Activated CD4-positive, alpha-beta T cell treated with anti-CD3 and anti-CD28 coated beads for 36 hours (primary cell): ENCODE measurements around the gene APBB1IP. TPM values are rescaled to one million over a fixed set of nuclear protein-coding genes. Genes with fewer than 3 reads are reported as not detected.
A peak's percentile ranks its signal among the peaks of the same experiment; 100 is the strongest.
"Not testable (repeated sequence)": the region's sequence is repeated elsewhere in the genome, so short reads cannot be mapped to it uniquely, and the experiment has no call there.

Experiments used
- ATAC-seq: fragments of 200-7000 bp; cut with Tn5 transposase; one replicate; pipeline ENCODE4 v1.10.0; 2021; ENCODE audit warnings: mild to moderate bottlenecking, moderate library complexity
- CTCF ChIA-PET: fragments of 350-600 bp; sonication (Branson Sonifier 250); formaldehyde crosslinking; loops from one replicate; lab custom pipeline; 2021; ENCODE audit warnings: antibody characterized with exemption; lab: Charles Lee
- POLR2A ChIA-PET: fragments of 350-600 bp; sonication (Branson Sonifier 250); formaldehyde crosslinking; loops from one replicate; lab custom pipeline; 2021; ENCODE audit warnings: antibody characterized with exemption, inconsistent platforms; lab: Charles Lee
- DNase-seq: peaks from one replicate; pipeline ENCODE4 v3.0.0-alpha.2; 2020
- H3K27ac Mint-ChIP-seq: one replicate; pipeline ENCODE4 v1.8.0; 2021; ENCODE audit warnings: mixed read lengths
- H3K27me3 Mint-ChIP-seq: one replicate; pipeline ENCODE4 v1.8.0; 2021; ENCODE audit warnings: mixed read lengths
- H3K36me3 Mint-ChIP-seq: one replicate; pipeline ENCODE4 v1.8.0; 2021; ENCODE audit warnings: low read depth, mixed read lengths
- H3K4me1 Mint-ChIP-seq: one replicate; pipeline ENCODE4 v1.8.0; 2021; ENCODE audit warnings: mixed read lengths
- H3K4me3 Mint-ChIP-seq: one replicate; pipeline ENCODE4 v1.8.0; 2021; ENCODE audit warnings: mild to moderate bottlenecking, moderate library complexity, mixed read lengths
- H3K9me3 Mint-ChIP-seq: one replicate; pipeline ENCODE4 v1.8.0; 2021; ENCODE audit warnings: low read depth, mixed read lengths
- intact Hi-C, 2 experiments: fragments of 100-400 bp; cut with DNase I in 1 of 2; cut with micrococcal nuclease in 1 of 2; formaldehyde crosslinking; loops; one replicate each; pipeline versions ENCODE4 v1.14.2 to v1.15.1; 2022 to 2024; cut with DNase I, micrococcal nuclease
- total RNA-seq, 2 experiments: library from RNA; stranded (reverse); gene quantifications; one replicate each; pipeline ENCODE4 v1.2.3, GENCODE V29; 2021

The APBB1IP gene
- total RNA-seq, 2 experiments from 2014 or later, result 53.3 to 66.4 TPM

DNA sequence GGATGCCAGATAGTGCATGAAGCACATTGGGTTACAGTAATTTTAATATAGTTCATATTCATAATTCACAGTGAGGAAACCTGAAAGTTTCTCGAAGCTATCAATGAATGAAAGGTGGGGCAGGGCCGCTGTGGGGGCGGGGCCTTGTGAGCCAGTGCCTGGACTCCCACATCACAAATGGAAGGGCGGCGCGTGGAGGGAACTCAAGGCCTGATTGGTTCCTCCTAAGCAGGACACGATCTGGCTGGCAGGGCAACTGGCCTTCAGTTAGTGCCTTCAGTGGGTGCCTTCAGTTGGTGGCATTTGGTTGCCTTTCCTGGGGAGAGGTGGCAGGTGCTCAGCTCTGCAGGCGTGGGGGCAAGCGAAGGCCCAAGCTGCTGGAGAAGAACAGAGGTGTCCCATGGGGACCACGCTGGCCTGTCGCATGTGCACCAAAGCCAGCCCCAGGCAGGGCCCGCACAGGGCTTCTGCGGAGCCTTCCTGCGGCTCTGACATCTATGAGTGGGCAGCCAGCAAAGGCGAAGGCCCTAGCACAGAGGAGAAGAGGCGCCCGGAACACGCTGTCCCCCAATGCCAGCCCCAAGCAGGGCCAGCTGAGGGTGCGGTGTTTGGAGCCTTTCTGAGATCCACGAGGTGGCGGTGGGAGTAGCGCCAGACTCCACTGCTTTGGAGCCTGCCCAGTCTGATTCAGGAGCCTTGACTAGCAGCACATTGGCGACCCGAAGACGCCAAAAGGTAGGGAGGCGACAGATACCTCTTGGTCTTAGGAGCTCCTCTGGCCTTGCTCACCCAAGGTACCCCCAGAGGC lies 141.3 kb downstream of the APBB1IP start:
- no peaks in the 10 kb centered on the region for H3K27me3 Mint-ChIP-seq
- no peak overlapping the region for H3K4me3 Mint-ChIP-seq
- no peak for ATAC-seq
- H3K9me3 Mint-ChIP-seq, result peaks cover 9% of the 10 kb centered on the region
- H3K4me1 Mint-ChIP-seq, result no peaks in the 10 kb centered on the region
- peaks cover 11% of the 10 kb centered on the region for H3K36me3 Mint-ChIP-seq
- POLR2A ChIA-PET, result no interaction called here
- H3K27ac Mint-ChIP-seq, result no peak overlapping the region
- intact Hi-C loops, result no loop called here
- no peak for DNase-seq
- CTCF ChIA-PET, result no interaction called here

DNA sequence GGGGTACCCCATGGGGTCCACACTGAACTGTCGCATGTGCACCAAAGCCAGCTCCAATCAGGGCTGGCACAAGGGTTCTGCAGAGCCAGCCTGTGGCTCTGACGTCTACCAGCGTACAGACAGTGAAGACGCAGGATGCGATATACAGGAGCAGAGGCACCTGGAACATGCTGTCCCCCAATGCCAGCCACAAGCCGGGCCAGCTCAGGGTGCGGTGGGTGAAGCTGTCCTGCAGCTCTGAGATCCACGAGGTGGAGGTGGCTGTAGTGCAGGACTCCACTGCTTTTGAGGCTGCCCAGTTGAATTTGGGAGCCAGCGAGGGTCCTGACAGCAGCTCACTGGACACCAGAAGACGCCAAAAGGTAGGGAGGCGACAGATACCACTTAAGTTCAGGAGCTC lies 148.1 kb downstream of the APBB1IP start:
- Mint-ChIP-seq H3K4me3 (no peak overlapping the region), H3K27ac (no peak overlapping the region), H3K36me3 (peaks cover 5% of the 10 kb centered on the region), H3K4me1 (no peaks in the 10 kb centered on the region), H3K27me3 (no peaks in the 10 kb centered on the region), H3K9me3 (no peaks in the 10 kb centered on the region)
- ChIA-PET CTCF (interaction anchor here (0.6 to 1.2 kb wide), 2 partner anchors 11 to 233 kb away, joined by 3 to 4 read pairs; no protein-coding TSS in a partner anchor), POLR2A (no interaction called here)
- intact Hi-C loops, result no loop called here
- no peak for DNase-seq
- no peak for ATAC-seq

DNA sequence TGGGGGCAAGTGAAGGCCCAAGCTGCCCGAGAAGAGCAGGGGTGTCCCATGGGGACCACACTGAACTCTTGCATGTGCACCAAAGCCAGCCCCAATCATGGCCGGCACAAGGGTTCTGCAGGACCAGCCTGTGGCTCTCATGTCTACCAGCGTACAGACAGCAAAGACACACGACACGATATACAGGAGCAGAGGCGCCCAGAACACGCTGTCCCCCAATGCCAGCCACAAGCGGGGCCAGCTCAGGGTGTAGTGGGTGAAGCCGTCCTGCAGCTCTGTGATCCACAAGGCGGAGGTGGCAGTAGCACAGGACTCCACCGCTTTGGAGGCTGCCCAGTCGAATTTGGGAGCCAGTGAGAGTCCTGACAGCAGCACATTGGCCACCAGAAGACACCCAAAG lies 150.5 kb downstream of the APBB1IP start:
- H3K4me3 Mint-ChIP-seq, result no peak overlapping the region
- H3K4me1 Mint-ChIP-seq, result no peaks in the 10 kb centered on the region
- CTCF ChIA-PET, result no interaction called here
- H3K27ac Mint-ChIP-seq, result no peak overlapping the region
- ATAC-seq, result no peak
- POLR2A ChIA-PET, result no interaction called here
- intact Hi-C loops, result no loop called here
- peaks cover 9% of the 10 kb centered on the region for H3K36me3 Mint-ChIP-seq
- DNase-seq, result no peak
- no peaks in the 10 kb centered on the region for H3K9me3 Mint-ChIP-seq
- no peaks in the 10 kb centered on the region for H3K27me3 Mint-ChIP-seq

- H3K27ac Mint-ChIP-seq, intact Hi-C loops: not testable (repeated sequence)
Measured at GRCh38 chr10:26589813-26590212, 151.7 kb downstream of the APBB1IP start.

GRCh38 chr10:26593896-26594295 lies 155.8 kb downstream of the APBB1IP start:
- Mint-ChIP-seq H3K36me3 (peaks cover 9% of the 10 kb centered on the region), H3K27me3 (no peaks in the 10 kb centered on the region), H3K4me1 (peaks cover 5% of the 10 kb centered on the region), H3K9me3 (no peaks in the 10 kb centered on the region), H3K4me3 (no peak overlapping the region), H3K27ac (no peak overlapping the region)
- intact Hi-C loops, result no loop called here
- ChIA-PET CTCF (interaction anchor here (0.6 kb wide), 1 partner anchor 363 kb away, joined by 3 read pairs; no protein-coding TSS in a partner anchor), POLR2A (no interaction called here)
- DNase-seq, result peak; percentile 21
- ATAC-seq, result peak; percentile 12

More at GRCh38 chr10:26589813-26590212, 151.7 kb downstream of the APBB1IP start:
- H3K9me3 Mint-ChIP-seq, H3K27me3 Mint-ChIP-seq, H3K36me3 Mint-ChIP-seq, ATAC-seq, H3K4me1 Mint-ChIP-seq, H3K4me3 Mint-ChIP-seq, POLR2A ChIA-PET, DNase-seq: not testable (repeated sequence)
- CTCF ChIA-PET, result interaction anchor here (0.8 kb wide), 1 partner anchor 292 kb away, joined by 3 read pairs; no protein-coding TSS in a partner anchor

DNA sequence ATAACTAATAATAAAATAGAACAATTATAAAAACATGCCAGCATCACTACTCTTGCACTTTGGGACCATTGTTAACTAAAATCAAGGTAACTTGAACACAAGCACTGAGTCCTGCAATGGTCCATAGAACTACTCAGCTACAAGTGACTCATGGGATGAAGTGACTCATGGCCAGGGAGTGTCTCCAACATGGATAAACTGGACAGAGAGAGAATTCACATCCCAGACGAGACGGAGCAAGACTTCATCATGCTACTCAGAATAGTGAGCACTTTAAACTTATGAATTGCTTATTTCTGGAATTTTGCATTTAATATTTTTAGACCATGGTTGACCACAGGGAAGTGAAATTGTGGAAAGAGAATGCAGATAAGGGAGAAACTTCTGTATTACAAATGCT lies 165.1 kb downstream of the APBB1IP start:
- intact Hi-C loops, result loop anchor here in 1 of 2 experiments (10.0 kb wide), 1 partner anchor 82 kb away; no protein-coding TSS in a partner anchor
- H3K27me3 Mint-ChIP-seq, H3K4me1 Mint-ChIP-seq, H3K36me3 Mint-ChIP-seq, DNase-seq, ATAC-seq, H3K9me3 Mint-ChIP-seq, H3K27ac Mint-ChIP-seq, H3K4me3 Mint-ChIP-seq, POLR2A ChIA-PET: not testable (repeated sequence)
- CTCF ChIA-PET, result interaction anchor here (1.2 kb wide), 1 partner anchor 77 kb away, joined by 3 read pairs; no protein-coding TSS in a partner anchor

DNA sequence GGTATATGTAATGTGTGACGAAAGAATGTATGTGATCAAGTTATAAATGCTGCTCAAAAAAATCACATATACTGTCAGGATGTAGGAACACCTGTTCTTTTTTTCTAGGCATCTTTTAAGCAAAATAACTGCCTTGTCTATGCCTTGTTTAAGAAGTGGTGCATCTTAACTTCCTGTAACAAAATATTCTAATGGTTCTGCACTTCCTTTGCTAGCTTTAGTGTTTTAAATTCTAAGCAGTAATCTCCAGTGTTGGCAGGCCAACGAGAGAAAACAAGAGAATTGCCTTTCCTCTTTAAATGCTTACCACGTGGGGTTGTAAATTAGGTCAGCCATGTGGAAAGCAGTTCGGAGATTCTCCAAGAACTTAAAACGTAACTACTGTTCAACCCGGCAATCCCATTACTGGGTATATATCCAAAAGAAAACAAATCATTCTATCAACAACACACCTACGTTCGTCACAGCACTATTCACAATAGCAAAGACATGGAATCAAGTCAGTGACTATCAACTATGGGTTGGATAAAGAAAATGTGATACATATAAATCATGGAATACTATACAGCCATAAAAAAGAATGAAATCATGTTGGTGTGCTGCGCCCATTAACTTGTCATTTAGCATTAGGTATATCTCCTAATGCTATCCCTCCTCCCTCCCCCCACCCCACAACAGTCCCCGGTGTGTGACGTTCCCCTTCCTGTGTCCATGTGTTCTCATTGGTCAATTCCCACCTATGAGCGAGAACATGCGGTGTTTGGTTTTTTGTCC lies 166.4 kb downstream of the APBB1IP start:
- H3K27me3 Mint-ChIP-seq, POLR2A ChIA-PET, H3K27ac Mint-ChIP-seq, H3K4me1 Mint-ChIP-seq, DNase-seq, H3K4me3 Mint-ChIP-seq, ATAC-seq, H3K9me3 Mint-ChIP-seq, H3K36me3 Mint-ChIP-seq: not testable (repeated sequence)
- CTCF ChIA-PET, result interaction anchor here (1.2 kb wide), 1 partner anchor 75 kb away, joined by 3 read pairs; no protein-coding TSS in a partner anchor
- intact Hi-C loops, result loop anchor here in 1 of 2 experiments (10.0 kb wide), 1 partner anchor 80 kb away; no protein-coding TSS in a partner anchor

GRCh38 chr10:26606389-26606877 lies 168.3 kb downstream of the APBB1IP start:
- DNase-seq, H3K27ac Mint-ChIP-seq, H3K36me3 Mint-ChIP-seq, H3K27me3 Mint-ChIP-seq, H3K4me1 Mint-ChIP-seq, POLR2A ChIA-PET, H3K4me3 Mint-ChIP-seq, H3K9me3 Mint-ChIP-seq: not testable (repeated sequence)
- ATAC-seq, result peak; percentile 85
- CTCF ChIA-PET, result interaction anchor here (0.6 to 0.8 kb wide), 6 partner anchors 9 to 1852 kb away, joined by 3 to 5 read pairs (median 3); no protein-coding TSS in a partner anchor
- intact Hi-C loops, result loop anchor here (1.0 to 10.0 kb wide), 4 partner anchors 78 to 276 kb away; no protein-coding TSS in a partner anchor

DNA sequence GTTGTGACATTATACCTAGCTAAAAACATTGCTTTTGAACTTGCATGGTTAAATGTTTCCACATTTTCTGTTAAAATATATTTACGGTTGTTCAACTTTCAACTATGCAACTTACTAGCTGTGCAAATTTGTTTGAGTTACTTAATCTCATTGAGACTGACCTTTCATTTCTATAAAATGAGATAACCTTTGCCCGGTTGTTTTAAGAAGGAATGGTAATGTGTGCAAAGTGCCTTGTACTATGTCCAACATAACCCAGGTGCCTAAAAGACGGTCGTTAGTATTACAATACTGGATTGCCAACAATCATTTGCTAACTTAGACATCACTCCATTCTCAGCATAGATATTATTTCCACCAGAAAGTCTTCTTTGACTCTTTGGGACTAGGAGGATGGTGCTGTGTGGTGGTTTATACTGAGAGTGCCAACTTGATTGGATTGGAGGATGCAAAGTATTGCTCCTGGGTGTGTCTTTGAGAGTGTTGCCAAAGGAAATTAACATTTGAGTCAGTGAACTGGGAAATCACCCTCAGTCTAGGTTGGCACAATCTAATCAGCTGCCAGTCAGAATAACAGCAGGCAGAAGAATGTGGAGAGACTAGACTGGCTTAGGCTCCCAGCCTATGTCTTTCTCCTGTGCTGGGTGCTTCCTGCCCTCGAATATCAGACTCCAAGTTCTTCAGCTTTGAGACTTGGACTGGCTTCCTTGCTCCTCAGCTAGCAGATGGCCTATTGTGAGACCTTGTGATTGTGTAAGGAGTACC lies 174.2 kb downstream of the APBB1IP start:
- Mint-ChIP-seq H3K27ac (no peak overlapping the region), H3K36me3 (no peaks in the 10 kb centered on the region), H3K4me3 (no peak overlapping the region), H3K27me3 (no peaks in the 10 kb centered on the region), H3K9me3 (no peaks in the 10 kb centered on the region), H3K4me1 (no peaks in the 10 kb centered on the region)
- ATAC-seq (peak; percentile 42), DNase-seq (no peak)
- CTCF ChIA-PET, result interaction anchor here (0.6 to 1.3 kb wide), 3 partner anchors 11 to 279 kb away, joined by 3 to 5 read pairs (median 3); no protein-coding TSS in a partner anchor
- POLR2A ChIA-PET, result no interaction called here
- intact Hi-C loops, result no loop called here
